OCI-LY1 (cell line): ENCODE measurements around the gene CCBE1.

Experiments
- H2AFZ ChIP-seq: fragments of 200-600 bp; sonication (generic), shearing (Covaris generic); 2 replicates; pipeline ENCODE4 v1.6.0; 2014; ENCODE audit warnings: antibody characterized with exemption, mild to moderate bottlenecking, low read length
- H3F3A ChIP-seq: fragments of 200-600 bp; sonication (generic), shearing (Covaris generic); 2 replicates; pipeline ENCODE4 v1.6.0; 2014; ENCODE audit warnings: mild to moderate bottlenecking, antibody characterized with exemption, low read length, moderate library complexity; ENCODE audit not compliant: insufficient read depth
- H3K27ac ChIP-seq: fragments of 200-600 bp; sonication (generic); 2 replicates; pipeline ENCODE4 v1.5.1; 2014; ENCODE audit warnings: low read length, mixed run types, mild to moderate bottlenecking, low read depth; ENCODE audit not compliant: poor library complexity, severe bottlenecking
- H3K27me3 ChIP-seq: fragments of 200-600 bp; sonication (generic); 2 replicates; pipeline ENCODE4 v1.6.0; 2014; ENCODE audit warnings: antibody characterized with exemption, mild to moderate bottlenecking, low read length, moderate library complexity; ENCODE audit not compliant: insufficient read depth
- H3K36me3 ChIP-seq: fragments of 200-600 bp; sonication (generic); 2 replicates; pipeline ENCODE4 v1.6.1; 2014; ENCODE audit warnings: mild to moderate bottlenecking, antibody characterized with exemption, low read length, moderate library complexity, mixed read lengths; ENCODE audit not compliant: insufficient read depth
- H3K4me1 ChIP-seq: fragments of 200-600 bp; sonication (generic); 2 replicates; pipeline ENCODE4 v1.5.1; 2014; ENCODE audit warnings: mild to moderate bottlenecking, low read length, moderate library complexity; ENCODE audit not compliant: insufficient read depth, severe bottlenecking
- H3K4me2 ChIP-seq: fragments of 200-600 bp; sonication (generic), shearing (Covaris generic); 2 replicates; pipeline ENCODE4 v1.6.1; 2014; ENCODE audit warnings: low read length
- H3K4me3 ChIP-seq: fragments of 200-600 bp; sonication (generic); 2 replicates; pipeline ENCODE4 v1.5.1; 2014; ENCODE audit warnings: low read length, low read depth, mild to moderate bottlenecking, mixed read lengths; ENCODE audit not compliant: poor library complexity, severe bottlenecking
- H3K79me2 ChIP-seq: fragments of 200-600 bp; shearing (Covaris generic); 2 replicates; pipeline ENCODE4 v1.6.1; 2016; ENCODE audit warnings: mixed run types, low read length, mixed read lengths; ENCODE audit not compliant: insufficient read depth
- H3K9ac ChIP-seq: fragments of 200-600 bp; sonication (generic), shearing (Covaris generic); 2 replicates; pipeline ENCODE4 v1.6.1; 2014; ENCODE audit warnings: mild to moderate bottlenecking, low read length, mixed read lengths
- H3K9me2 ChIP-seq: fragments of 200-600 bp; sonication (generic), shearing (Covaris generic); 2 replicates; pipeline ENCODE4 v1.6.1; 2014; ENCODE audit warnings: low read depth, mild to moderate bottlenecking, low read length, mixed read lengths
- H3K9me3 ChIP-seq: fragments of 200-600 bp; shearing (Covaris generic); 2 replicates; pipeline ENCODE4 v1.6.1; 2014; ENCODE audit warnings: low read length, mixed read lengths
- H4K20me1 ChIP-seq: fragments of 200-600 bp; sonication (generic), shearing (Covaris generic); 2 replicates; pipeline ENCODE4 v1.6.0; 2016; ENCODE audit warnings: mild to moderate bottlenecking, low read length; ENCODE audit not compliant: insufficient read depth
- CTCF ChIP-seq: fragments of 200-600 bp; sonication (generic), shearing (Covaris generic); IDR thresholded peaks from 2 replicates; pipeline ENCODE4 v1.5.1; 2017; ENCODE audit warnings: mild to moderate bottlenecking, antibody characterized with exemption, low read length, moderate library complexity, mixed read lengths
- EZH2 ChIP-seq: fragments of 200-600 bp; sonication (generic), shearing (Covaris generic); IDR thresholded peaks from 2 replicates; pipeline ENCODE4 v1.8.0; 2017; ENCODE audit warnings: borderline replicate concordance, mixed run types, mild to moderate bottlenecking, antibody characterized with exemption, low read length, moderate library complexity, mixed read lengths

The CCBE1 gene

GRCh38 chr18:59520562-59521355 is 176.5 kb downstream of the CCBE1 start:
- H3K36me3 ChIP-seq = no peaks in the 10 kb centered on the region
- H3F3A ChIP-seq = no peaks in the 10 kb centered on the region
- H3K9me2 ChIP-seq = no peaks in the 10 kb centered on the region
- H3K27ac ChIP-seq = no peak overlapping the region
- H3K4me1 ChIP-seq = no peaks in the 10 kb centered on the region
- no peaks in the 10 kb centered on the region for H4K20me1 ChIP-seq
- H3K9me3 ChIP-seq = no peaks in the 10 kb centered on the region
- no peak overlapping the region for H3K4me3 ChIP-seq
- no peak for TF ChIP-seq CTCF
- TF ChIP-seq EZH2 = no peak
- H3K27me3 ChIP-seq = no peaks in the 10 kb centered on the region
- H3K9ac ChIP-seq = no peak overlapping the region
- H2AFZ ChIP-seq = no peak overlapping the region
- H3K4me2 ChIP-seq = no peak overlapping the region
- no peaks in the 10 kb centered on the region for H3K79me2 ChIP-seq

DNA sequence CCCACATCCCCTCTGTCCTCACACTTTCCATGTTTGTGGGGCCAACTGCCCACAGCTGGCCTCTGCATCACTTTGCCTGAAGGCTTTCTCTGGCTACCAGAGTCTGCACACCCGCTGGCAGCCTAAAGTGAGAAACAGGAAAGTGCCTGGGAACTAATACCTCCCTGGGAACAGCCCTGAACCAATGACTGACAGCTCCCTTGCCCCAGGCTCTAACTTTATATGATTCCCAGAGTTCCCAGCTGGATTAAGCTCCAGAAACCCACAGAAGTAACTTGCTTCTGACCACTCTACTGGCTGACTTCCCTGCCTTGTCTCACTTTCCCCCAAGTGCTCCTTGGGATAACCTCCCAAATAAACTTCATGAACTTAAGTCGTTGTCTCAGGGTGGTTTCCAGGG is 178.5 kb downstream of the CCBE1 start:
- no peaks in the 10 kb centered on the region for H3F3A ChIP-seq
- H3K4me2 ChIP-seq = no peak overlapping the region
- TF ChIP-seq CTCF = no peak
- TF ChIP-seq EZH2 = no peak
- H3K27ac ChIP-seq = no peak overlapping the region
- H3K4me1 ChIP-seq = no peaks in the 10 kb centered on the region
- H3K9ac ChIP-seq = no peak overlapping the region
- no peaks in the 10 kb centered on the region for H4K20me1 ChIP-seq
- H3K4me3 ChIP-seq = no peak overlapping the region
- no peaks in the 10 kb centered on the region for H3K36me3 ChIP-seq
- H3K79me2 ChIP-seq = no peaks in the 10 kb centered on the region
- H3K27me3 ChIP-seq = no peaks in the 10 kb centered on the region
- no peaks in the 10 kb centered on the region for H3K9me2 ChIP-seq
- H3K9me3 ChIP-seq = no peaks in the 10 kb centered on the region
- H2AFZ ChIP-seq = no peak overlapping the region

DNA sequence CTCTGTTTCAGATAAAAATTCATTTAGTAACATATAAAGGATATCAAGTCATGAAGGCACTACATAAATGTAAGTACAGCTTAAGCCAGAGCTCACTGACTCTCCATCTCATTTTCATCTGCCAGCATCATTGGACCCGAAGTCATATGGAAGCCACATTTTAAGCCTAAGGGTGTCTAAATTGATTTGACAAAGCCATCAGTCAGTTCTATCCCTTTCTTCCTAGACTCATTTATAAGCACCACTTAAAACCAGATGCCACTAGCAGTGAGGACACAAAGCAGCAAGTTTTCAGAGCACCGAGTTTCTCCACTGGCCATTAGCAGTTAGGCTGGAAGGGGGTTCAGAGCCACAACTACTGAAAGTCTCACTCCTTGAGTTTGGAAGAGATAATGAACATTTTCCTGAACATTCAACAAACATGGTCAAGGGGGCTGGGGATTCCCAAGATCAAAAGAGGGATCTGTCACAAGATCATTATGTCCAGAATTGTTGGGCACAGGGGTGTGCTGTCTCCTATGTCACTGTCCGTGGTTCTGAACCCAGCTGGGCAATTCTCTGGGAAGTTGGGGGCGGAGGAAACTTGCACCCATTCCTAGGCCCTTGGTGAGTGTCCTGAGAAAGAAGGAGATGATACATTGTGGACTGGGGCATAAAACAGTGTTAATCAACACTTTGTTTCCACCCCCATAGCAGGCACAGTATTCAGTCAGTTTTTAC is 179.6 kb downstream of the CCBE1 start:
- Histone ChIP-seq H3K9me2 (no peaks in the 10 kb centered on the region), H2AFZ (no peak overlapping the region), H3K4me3 (no peak overlapping the region), H4K20me1 (no peaks in the 10 kb centered on the region), H3K9me3 (no peaks in the 10 kb centered on the region), H3K9ac (no peak overlapping the region), H3K27ac (no peak overlapping the region), H3K4me1 (no peaks in the 10 kb centered on the region), H3K27me3 (no peaks in the 10 kb centered on the region), H3K4me2 (no peak overlapping the region), H3K79me2 (no peaks in the 10 kb centered on the region), H3K36me3 (no peaks in the 10 kb centered on the region), H3F3A (no peaks in the 10 kb centered on the region)
- no peak for TF ChIP-seq EZH2
- TF ChIP-seq CTCF = no peak
